Measurements from ENCODE around the gene PLEKHM3.

Gene PLEKHM3

GRCh38 chr2:208025037-208025813 lies at the start of gene PLEKHM3 (continued):
- TF ChIP-seq ZNF354C (tag by site-specific recombination; IDR thresholded peaks at IDR 0.05; ENCODE audit: borderline replicate concordance, low read depth) (no peak), ZNF558 (tag by site-specific recombination; IDR thresholded peaks at IDR 0.05) (no peak), PRDM1 (tag by site-specific recombination; IDR thresholded peaks at IDR 0.05) (no peak), ZSCAN18 (tag by site-specific recombination; IDR thresholded peaks at IDR 0.05) (no peak), ZBTB6 (tag by site-specific recombination; IDR thresholded peaks at IDR 0.05) (0 out of 2 replicates have a peak, but pooled peaks have one; percentile 7), ZBTB21 (tag by site-specific recombination; IDR thresholded peaks at IDR 0.05) (no peak), ZFHX2 (tag by site-specific recombination; conservative IDR thresholded peaks at IDR 0.05) (no peak), ZNF623 (tag by site-specific recombination; IDR thresholded peaks at IDR 0.05) (peak; percentile 34; the same call in 1 of the 2 replicates), ZNF76 (tag by site-specific recombination; IDR thresholded peaks at IDR 0.05; ENCODE audit: borderline replicate concordance, low read depth) (peak; percentile 59; the same call in 1 of the 2 replicates), YY1 (tag by site-specific recombination; IDR thresholded peaks at IDR 0.05) (peak; percentile 81; the same call in 1 of the 2 replicates), ZNF146 (tag by site-specific recombination; IDR thresholded peaks at IDR 0.05) (peak; percentile 49), ZBTB7A (tag by site-specific recombination; IDR thresholded peaks at IDR 0.05; ENCODE audit: low read depth) (no peak), MEIS1 (CRISPR knock-in tag; IDR thresholded peaks at IDR 0.05; ENCODE audit: borderline replicate concordance) (no peak), BCL6B (tag by site-specific recombination; IDR thresholded peaks at IDR 0.05) (no peak), ZNF140 (tag by site-specific recombination; IDR thresholded peaks at IDR 0.05) (no peak), ZNF112 (tag by site-specific recombination; IDR thresholded peaks at IDR 0.05) (no peak), ZNF521 (tag by site-specific recombination; IDR thresholded peaks at IDR 0.05) (no peak), ZNF157 (tag by site-specific recombination; IDR thresholded peaks at IDR 0.05) (no peak), KLF17 (tag by site-specific recombination; IDR thresholded peaks at IDR 0.05) (peak; percentile 89), ZNF513 (tag by site-specific recombination; IDR thresholded peaks at IDR 0.05) (peak; percentile 43; the same call in 1 of the 2 replicates), ZSCAN30 (tag by site-specific recombination; IDR thresholded peaks at IDR 0.05) (peak; percentile 97), HOXA7 (CRISPR knock-in tag; IDR thresholded peaks at IDR 0.05; ENCODE audit: borderline replicate concordance) (no peak), ZNF777 (tag by site-specific recombination; IDR thresholded peaks at IDR 0.05; ENCODE audit: borderline replicate concordance) (no peak), KLF8 (tag by site-specific recombination; IDR thresholded peaks at IDR 0.05) (peak; percentile 83), ZNF629 (tag by site-specific recombination; IDR thresholded peaks at IDR 0.05) (peak; percentile 75), REPIN1 (tag by site-specific recombination; IDR thresholded peaks at IDR 0.05; ENCODE audit: low read depth) (peak; percentile 79; the same call in 1 of the 2 replicates), ZNF155 (tag by site-specific recombination; IDR thresholded peaks at IDR 0.05) (no peak), ZSCAN4 (tag by site-specific recombination; IDR thresholded peaks at IDR 0.05) (no peak), ZNF843 (tag by site-specific recombination; IDR thresholded peaks at IDR 0.05) (peak; percentile 64; the same call in 1 of the 2 replicates), ZNF138 (tag by site-specific recombination; IDR thresholded peaks at IDR 0.05; ENCODE audit: borderline replicate concordance) (no peak), ZNF645 (tag by site-specific recombination; IDR thresholded peaks at IDR 0.05) (no peak)
